Glomerular visceral epithelial cell (primary cell): ENCODE data around the gene KCNK7.

Source experiments
- DNase-seq: peaks from one replicate; pipeline ENCODE4 v3.0.0-alpha.2; 2016; ENCODE audit errors: extremely low spot score

The KCNK7 gene

DNA sequence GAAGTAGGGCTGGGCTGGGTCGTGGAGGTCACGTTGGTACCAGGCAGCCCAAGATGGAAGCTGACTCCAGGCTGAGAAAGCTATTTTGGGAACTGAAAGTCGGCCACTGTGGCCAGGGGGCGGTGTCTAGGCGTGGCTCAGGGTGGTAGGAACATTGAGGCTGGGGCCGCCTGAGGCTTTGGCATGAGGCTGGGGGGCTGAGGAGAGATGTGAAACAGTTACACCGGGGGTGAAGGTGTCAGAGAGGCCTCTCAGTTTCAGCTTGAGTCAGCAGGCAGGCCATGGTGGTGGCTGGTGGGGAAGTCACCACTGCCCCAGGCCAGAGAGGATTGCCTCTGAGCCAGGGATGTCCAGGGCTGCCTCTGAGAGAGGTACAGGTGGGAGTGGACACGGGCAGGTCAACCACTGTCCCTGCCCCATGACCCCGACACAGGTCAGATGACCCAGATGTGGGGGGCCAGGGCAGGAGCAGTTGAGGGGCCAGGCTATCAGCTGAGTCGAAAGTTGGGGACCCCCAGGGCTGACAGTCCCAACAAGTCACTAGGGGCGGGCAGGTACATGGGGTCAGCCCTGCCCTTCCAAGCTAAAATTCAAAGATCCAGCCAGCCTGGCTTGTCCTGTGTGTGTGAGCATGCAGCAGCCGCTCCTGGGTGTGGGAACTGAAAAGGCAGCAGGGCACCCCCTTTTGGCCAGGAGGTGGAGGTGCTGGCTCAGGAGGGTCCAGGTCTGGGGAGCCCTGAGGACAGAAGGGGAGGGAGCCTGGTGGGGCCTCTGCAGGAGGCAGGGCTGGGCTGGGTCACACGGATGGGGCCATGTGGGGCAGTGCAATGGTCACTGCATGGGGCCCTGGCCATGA lies 7.2 kb downstream of the KCNK7 start:
- DNase-seq, result peak; percentile 50

GRCh38 chr11:65586676-65587075 lies 8.9 kb downstream of the KCNK7 start:
- DNase-seq, result no peak

GRCh38 chr11:65586247-65586630 lies 9.4 kb downstream of the KCNK7 start:
- DNase-seq, result no peak

GRCh38 chr11:65585396-65586246 lies 10.0 kb downstream of the KCNK7 start:
- no peak for DNase-seq

- no peak for DNase-seq
Observed at GRCh38 chr11:65584723-65585171, 10.9 kb downstream of the KCNK7 start.

DNA sequence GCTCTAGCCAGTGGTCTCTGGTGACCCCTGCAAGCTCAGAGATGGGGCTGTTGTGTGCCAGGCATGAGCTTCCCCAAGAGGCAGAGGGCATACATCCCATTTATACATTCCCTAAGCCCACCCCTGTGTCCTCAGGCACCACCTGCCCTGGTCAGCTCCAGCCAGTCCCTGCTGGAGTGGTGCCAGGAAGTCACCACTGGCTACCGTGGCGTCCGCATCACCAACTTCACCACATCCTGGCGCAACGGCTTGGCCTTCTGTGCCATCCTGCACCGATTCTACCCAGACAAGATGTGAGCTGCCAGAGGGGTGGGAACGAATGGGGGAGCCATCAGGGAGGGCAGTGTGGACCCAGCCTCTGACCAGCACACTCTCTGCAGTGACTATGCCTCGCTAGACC lies 11.5 kb downstream of the KCNK7 start:
- DNase-seq, result no peak

DNA sequence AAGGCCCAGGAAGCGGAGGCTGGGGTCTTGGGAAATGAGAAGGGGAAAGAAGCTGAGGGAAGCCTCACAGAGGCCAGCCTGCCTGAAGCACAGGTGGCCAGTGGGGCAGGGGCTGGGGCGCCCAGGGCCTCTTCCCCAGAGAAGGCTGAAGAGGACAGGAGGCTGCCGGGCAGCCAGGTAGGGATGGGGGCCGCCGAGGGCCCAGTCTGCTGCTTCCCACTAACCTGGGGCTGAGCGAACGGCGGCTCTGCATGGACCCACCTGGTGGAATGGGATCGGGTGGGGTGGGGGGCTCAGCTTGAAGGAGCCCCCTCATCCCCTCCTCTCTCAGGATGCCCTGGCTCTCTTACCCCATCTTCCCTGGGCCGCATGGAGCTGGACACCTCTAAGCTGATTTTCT lies 12.0 kb downstream of the KCNK7 start:
- DNase-seq, result no peak

- DNase-seq, result no peak
Observed at GRCh38 chr11:65581928-65582327, 13.7 kb downstream of the KCNK7 start.

GRCh38 chr11:65580756-65581155 lies 14.8 kb downstream of the KCNK7 start:
- DNase-seq, result no peak

GRCh38 chr11:65580031-65580692 lies 15.4 kb downstream of the KCNK7 start:
- DNase-seq, result no peak

GRCh38 chr11:65579291-65579690 lies 16.3 kb downstream of the KCNK7 start:
- no peak for DNase-seq

DNA sequence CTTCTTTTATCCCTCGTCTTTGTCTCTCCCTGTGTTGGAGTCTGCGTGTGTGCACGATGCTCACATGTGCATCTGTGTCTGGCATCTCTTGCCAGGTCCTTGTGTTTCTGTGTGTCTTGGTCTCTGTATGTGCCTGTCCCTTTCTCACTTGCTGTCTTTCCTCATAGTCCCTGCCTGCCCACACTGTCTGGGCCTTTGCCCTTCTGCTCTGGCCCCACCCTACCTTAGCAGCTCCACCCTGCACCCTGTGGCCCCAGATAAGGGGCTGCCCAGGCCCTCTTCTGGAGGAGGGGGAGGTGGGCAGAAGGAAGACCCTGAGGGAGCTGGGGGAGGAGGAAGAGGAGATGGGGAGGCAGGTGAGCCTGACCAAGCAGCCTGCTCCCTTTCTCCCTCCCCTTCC lies 16.9 kb downstream of the KCNK7 start:
- DNase-seq, result no peak

DNA sequence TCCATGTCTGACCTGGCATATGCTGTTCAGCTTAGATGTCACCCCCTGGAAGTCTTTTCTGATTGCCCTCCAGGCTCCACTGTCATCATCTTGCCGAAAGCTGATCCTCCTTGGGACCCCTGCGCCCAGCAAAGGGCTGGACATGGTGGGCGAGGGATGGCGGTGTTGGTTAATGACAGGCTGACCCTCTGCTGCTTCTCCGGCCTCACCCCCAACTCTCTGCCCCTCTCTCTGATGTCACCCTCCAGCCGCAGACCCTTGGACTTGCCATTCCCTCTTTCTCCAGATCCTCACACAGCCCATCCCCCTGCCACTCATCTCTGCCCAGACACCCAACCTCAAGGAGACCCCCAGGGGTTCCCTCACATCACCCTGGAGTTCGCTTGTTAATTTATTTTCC lies 17.5 kb downstream of the KCNK7 start:
- no peak for DNase-seq

DNA sequence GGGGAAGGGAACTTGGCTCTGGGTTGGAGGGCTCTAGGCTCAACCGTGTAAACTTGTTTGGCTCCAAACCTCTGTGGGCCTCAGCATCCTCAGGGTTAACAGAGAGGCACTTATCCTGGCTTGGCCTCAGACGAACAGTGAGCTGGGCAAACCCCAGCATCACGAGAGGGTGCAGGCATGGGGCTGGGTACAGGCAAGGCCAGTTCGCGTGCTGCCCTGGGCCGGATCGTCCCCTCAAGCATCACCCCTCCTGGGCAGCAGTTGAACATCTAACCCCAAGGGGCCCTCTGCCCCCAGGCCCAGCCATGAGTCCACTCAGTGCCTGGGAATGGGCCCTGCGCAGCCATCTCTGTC lies 17.9 kb downstream of the KCNK7 start:
- no peak for DNase-seq

- peak; percentile 87 for DNase-seq
Observed at GRCh38 chr11:65576867-65577755, 18.5 kb downstream of the KCNK7 start.

DNA sequence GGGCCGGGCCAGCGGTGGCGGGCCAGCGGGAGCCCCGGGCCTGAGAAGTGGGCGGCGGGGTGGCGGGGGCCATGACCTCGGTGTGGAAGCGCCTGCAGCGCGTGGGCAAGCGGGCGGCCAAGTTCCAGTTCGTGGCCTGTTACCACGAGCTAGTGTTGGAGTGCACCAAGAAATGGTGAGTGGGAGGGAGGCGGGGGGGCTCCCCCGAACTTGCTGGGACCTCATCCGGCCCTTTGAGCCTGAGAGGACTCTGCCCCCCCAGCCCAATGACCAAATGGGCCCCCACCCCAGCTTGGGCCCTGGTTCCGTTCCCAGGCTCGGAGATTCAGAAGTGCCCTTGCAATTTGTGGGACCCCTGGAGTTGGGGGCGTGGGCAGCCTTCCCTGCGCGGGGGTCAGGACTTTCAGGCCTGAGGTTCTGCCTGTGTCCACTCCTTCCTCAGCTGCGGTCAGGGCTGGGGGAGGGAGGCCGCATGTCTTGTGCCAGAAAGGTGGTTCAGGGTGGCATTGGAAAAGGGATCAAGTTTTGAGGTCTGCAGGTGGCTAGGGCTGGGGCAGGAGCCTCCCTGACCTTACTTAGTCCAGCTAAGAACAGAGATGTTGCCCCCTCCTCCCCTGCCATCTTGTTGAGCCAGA lies 19.3 kb downstream of the KCNK7 start:
- no peak for DNase-seq

GRCh38 chr11:65575568-65576231 lies 19.9 kb downstream of the KCNK7 start, which contains the start of gene EHBP1L1:
TSS of gene EHBP1L1 (plus strand) at chr11:65576053. CDS start at chr11:65576303, 250 bp downstream.
- peak; percentile 72 for DNase-seq

- no peak for DNase-seq
Observed at GRCh38 chr11:65574811-65575567, 20.6 kb downstream of the KCNK7 start.

GRCh38 chr11:65574109-65574810 lies 21.3 kb downstream of the KCNK7 start:
- DNase-seq, result peak; percentile 96
